Measurements from ENCODE around the gene C2orf76.

The C2orf76 gene

DNA sequence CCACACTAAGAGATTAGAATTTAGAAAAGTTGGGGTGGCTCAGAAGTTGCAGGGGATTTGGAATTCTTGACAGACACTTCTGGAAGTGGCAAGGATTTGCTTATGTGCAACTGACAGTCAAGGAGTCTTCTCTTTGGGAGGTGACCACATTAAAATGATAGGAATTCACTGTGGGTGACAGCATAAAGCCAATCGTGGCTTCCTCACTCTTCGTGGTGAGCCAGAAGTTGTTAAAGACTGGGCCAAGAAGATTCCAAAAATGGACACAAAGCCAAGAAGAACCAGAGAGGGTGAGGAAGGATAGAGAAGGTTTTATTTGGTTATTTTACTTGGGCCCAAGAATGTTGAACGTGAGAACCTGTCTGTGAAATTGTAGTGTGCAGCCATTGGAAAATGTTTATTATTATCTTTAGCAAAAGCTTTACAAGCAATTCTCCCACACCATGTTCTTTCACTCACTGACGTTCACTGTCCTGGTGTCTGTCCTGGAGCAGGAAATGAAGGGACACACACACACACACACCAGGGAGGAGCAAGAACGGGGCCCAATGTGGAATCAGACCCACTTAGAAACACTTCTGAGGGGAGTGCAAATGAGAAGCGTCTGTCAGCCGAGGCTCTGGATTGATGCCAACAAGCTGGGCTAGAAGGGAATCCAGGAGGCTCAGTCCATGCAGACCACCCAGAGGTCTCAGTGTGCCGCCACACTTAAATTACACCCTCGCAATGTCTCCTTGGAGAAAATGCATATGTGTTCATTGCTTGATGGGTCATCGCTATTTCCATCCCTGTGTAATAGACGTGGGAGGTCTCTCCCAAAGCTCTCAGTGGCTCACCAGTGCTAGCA lies 105.8 kb downstream of the C2orf76 start:
- no peak overlapping the region for H3K4me3 ChIP-seq
- H3K27ac ChIP-seq: no peak overlapping the region
- DNase-seq (ENCODE audit: low spot score): no peak
- TF ChIP-seq, protein P1, sequence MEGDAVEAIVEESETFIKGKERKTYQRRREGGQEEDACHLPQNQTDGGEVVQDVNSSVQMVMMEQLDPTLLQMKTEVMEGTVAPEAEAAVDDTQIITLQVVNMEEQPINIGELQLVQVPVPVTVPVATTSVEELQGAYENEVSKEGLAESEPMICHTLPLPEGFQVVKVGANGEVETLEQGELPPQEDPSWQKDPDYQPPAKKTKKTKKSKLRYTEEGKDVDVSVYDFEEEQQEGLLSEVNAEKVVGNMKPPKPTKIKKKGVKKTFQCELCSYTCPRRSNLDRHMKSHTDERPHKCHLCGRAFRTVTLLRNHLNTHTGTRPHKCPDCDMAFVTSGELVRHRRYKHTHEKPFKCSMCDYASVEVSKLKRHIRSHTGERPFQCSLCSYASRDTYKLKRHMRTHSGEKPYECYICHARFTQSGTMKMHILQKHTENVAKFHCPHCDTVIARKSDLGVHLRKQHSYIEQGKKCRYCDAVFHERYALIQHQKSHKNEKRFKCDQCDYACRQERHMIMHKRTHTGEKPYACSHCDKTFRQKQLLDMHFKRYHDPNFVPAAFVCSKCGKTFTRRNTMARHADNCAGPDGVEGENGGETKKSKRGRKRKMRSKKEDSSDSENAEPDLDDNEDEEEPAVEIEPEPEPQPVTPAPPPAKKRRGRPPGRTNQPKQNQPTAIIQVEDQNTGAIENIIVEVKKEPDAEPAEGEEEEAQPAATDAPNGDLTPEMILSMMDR (IDR thresholded peaks at IDR 0.05): no peak

DNA sequence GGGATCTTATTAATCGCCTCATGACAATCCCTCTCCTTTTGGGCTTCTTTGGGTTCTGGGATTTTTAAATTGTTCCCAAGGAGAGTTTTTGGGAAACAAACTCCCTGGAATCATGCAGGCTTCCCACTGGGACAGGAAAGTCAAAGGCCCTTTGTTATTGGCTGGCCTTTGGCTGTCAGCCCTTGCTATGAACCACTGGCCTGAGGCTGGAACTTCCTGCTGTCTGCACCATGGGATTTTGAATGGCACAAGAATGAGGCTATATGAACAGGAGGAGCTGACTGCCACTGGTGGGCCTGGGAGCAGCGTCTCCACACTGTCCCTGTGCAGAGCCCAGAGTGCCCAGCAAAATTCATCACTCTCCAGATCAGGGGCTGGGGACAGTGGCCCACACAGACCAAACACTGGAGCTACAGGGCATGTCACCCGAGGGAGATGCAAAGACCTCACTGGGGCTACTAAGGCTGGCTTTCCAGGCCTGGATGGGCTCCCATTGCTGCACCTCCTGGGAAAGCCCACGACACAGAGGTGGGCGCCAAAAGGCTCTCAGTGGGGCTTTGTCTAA lies 107.3 kb downstream of the C2orf76 start:
- TF ChIP-seq, protein P1 (IDR thresholded peaks at IDR 0.05): no peak
- H3K4me3 ChIP-seq: no peak overlapping the region
- no peak for DNase-seq (ENCODE audit: low spot score)
- no peak overlapping the region for H3K27ac ChIP-seq

DNA sequence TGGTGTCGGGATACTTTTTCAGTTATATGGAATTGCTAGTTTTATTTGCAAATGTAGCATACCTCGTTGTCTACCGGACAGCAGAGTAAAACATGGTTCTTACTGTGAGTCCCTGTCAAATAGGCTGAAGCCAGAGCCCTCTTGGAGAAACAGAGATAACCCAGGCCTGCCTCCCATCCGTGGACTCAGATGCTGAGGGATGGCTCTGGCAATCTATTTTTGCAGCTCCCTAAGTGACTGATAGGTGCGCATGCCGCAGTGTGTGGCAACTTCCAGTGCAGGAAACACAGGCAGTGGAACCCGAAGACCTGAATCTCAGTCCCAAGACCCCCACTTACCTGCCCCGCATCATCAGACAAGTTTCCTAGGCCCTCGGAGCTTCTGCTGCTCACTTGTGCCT lies 109.4 kb downstream of the C2orf76 start:
- TF ChIP-seq, protein P1 (IDR thresholded peaks at IDR 0.05): no peak
- no peak overlapping the region for H3K27ac ChIP-seq

DNA sequence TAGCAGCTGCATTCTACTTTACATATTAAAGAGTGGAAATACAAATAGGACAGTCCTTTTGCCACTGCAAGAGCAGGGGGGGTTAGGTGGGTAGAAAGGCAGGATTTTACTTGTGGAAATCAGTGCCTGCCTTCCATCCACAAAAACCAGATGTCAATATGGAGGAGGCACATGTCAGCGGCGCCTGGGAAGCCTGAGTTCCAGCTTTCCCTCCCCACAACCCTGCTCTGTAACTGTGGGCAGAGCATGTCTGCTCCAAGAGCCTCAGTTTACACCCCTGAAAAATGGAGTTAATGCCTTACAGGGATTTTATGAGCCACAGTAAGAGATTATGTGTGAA lies 110.1 kb downstream of the C2orf76 start:
- no peak overlapping the region for H3K4me3 ChIP-seq
- DNase-seq (ENCODE audit: low spot score): no peak
- H3K27ac ChIP-seq: no peak overlapping the region
- TF ChIP-seq, protein P1 (IDR thresholded peaks at IDR 0.05): no peak

More for the DNA sequence above, 109.4 kb downstream of the C2orf76 start:
- H3K4me3 ChIP-seq: no peak overlapping the region
- no peak for DNase-seq (ENCODE audit: low spot score)

DNA sequence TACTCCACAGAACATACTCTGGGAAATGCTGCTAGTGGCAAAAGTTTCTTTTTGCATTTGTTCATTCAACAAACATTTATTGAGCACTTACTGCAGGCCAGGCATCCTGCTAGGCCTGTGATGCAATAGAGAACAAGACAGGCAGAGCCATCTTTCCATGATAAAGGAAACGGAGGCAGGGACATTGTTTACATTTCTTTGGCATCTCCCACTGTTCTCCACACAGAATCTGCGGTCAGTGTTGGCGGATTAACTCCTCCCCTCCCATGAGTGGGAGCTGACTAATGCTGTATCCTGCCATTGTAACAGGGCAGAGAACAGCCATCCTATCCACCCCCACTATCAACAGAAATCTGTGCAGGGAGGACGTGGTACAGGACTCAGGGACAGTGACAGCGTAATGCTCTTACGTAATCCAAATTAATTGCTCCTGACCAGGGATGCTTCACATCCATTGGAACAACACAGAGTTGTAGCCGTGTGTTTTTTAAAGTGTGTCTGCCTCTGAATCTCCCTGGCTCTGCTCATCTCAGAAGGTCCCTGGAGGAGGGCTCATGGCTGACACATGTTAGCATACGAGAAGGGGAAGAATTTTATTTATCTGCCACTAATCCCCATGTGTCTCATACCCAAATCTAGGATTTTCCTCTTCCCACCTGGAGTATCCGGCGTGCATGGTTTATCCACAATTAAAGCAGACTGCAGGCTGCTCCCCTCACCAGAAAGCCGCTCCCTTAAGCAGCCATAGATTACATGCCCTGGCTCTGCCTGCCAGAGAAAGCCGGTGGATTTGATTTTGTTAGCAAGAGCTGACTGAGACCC lies 110.7 kb downstream of the C2orf76 start:
- Histone ChIP-seq H3K4me3 (no peak overlapping the region), H3K27ac (no peak overlapping the region)
- TF ChIP-seq, protein P1 (IDR thresholded peaks at IDR 0.05): no peak
- DNase-seq (ENCODE audit: low spot score): no peak

DNA sequence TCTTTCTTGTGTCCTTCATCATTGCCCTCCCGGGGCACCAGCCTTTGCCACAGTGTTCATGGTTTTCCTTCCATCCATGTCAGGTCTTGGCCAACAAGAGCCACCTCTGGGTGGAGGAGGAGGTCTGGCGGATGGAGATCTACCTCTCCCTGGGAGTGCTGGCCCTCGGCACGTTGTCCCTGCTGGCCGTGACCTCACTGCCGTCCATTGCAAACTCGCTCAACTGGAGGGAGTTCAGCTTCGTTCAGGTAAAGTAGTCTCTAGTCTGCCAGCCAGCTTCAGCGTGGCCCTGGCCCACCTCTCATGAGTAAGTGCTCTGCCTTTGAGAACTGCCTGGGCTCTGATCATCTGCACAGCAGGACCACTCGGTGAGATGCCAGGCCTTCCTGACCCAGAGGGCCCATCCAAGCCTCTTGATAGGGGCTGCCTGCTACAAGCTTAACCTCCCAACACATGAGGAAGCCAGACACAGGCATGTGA lies 112.0 kb downstream of the C2orf76 start:
- H3K4me3 ChIP-seq: no peak overlapping the region
- H3K27ac ChIP-seq: no peak overlapping the region
- DNase-seq (ENCODE audit: low spot score): no peak
- TF ChIP-seq, protein P1 (IDR thresholded peaks at IDR 0.05): no peak

Measured in coronary artery (tissue), 2 donors.